AG10803 (cell line): ENCODE results near the gene PRPF19.

Source experiments
- DNase-seq: peaks from one replicate; pipeline ENCODE4 v3.0.0; 2010; ENCODE audit warnings: low read depth
- H3K4me3 ChIP-seq: 2 replicates; pipeline ENCODE4 v1.5.1; 2011; ENCODE audit warnings: mild to moderate bottlenecking, low read length, control low read depth
- TF ChIP-seq, protein P1 (sequence below): conservative IDR thresholded peaks from 2 replicates; pipeline ENCODE4 v1.5.1; 2011; ENCODE audit warnings: mild to moderate bottlenecking, low read length, control low read depth, inconsistent platforms

Gene PRPF19

GRCh38 chr11:60921777-60922335 is 15.5 kb upstream of the PRPF19 start:
- TF ChIP-seq, protein P1, sequence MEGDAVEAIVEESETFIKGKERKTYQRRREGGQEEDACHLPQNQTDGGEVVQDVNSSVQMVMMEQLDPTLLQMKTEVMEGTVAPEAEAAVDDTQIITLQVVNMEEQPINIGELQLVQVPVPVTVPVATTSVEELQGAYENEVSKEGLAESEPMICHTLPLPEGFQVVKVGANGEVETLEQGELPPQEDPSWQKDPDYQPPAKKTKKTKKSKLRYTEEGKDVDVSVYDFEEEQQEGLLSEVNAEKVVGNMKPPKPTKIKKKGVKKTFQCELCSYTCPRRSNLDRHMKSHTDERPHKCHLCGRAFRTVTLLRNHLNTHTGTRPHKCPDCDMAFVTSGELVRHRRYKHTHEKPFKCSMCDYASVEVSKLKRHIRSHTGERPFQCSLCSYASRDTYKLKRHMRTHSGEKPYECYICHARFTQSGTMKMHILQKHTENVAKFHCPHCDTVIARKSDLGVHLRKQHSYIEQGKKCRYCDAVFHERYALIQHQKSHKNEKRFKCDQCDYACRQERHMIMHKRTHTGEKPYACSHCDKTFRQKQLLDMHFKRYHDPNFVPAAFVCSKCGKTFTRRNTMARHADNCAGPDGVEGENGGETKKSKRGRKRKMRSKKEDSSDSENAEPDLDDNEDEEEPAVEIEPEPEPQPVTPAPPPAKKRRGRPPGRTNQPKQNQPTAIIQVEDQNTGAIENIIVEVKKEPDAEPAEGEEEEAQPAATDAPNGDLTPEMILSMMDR: no peak
- no peak overlapping the region for H3K4me3 ChIP-seq
- no peak for DNase-seq

GRCh38 chr11:60921259-60921658 is 14.9 kb upstream of the PRPF19 start:
- DNase-seq: no peak
- TF ChIP-seq, protein P1: no peak
- H3K4me3 ChIP-seq: no peak overlapping the region

GRCh38 chr11:60919956-60920355 is 13.6 kb upstream of the PRPF19 start:
- no peak for DNase-seq
- no peak overlapping the region for H3K4me3 ChIP-seq
- TF ChIP-seq, protein P1: no peak

GRCh38 chr11:60919320-60919719 is 12.9 kb upstream of the PRPF19 start:
- no peak for DNase-seq
- H3K4me3 ChIP-seq: no peak overlapping the region
- TF ChIP-seq, protein P1: no peak

GRCh38 chr11:60918939-60919265 is 12.5 kb upstream of the PRPF19 start:
- DNase-seq: no peak
- H3K4me3 ChIP-seq: no peak overlapping the region
- TF ChIP-seq, protein P1: no peak

DNA sequence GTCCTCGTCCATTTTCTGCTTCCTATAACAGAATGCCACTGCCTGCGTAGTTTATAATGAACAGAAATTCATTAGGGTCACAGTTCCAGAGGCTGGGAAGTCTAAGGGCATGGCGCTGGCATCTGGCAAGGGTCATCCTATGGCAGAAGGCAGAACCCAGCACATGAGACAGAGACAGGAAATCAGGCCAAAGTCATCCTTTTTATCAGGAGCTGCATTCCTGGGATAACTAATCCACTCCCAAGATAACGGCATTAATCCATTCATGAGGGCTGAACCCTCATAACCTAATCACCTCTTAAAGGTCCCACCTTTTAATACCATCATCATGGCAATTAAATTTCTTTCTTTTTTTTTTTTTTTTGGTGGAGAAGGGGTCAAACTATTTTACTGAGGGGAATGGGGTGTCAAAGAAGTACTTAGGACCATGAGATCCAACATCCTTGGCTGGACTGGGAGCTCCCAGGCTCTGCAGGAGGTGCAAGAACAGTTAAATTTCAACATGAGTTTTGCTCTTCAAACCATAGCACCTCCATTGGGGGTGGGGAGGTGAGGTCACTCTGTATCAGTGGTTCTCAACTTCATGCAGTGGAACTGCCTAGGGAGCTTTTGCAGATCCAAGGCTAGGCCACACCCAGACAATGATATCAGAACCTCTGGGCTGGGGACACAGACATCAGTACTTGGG is 12.0 kb upstream of the PRPF19 start:
- H3K4me3 ChIP-seq: no peak overlapping the region
- TF ChIP-seq, protein P1: no peak
- no peak for DNase-seq

DNA sequence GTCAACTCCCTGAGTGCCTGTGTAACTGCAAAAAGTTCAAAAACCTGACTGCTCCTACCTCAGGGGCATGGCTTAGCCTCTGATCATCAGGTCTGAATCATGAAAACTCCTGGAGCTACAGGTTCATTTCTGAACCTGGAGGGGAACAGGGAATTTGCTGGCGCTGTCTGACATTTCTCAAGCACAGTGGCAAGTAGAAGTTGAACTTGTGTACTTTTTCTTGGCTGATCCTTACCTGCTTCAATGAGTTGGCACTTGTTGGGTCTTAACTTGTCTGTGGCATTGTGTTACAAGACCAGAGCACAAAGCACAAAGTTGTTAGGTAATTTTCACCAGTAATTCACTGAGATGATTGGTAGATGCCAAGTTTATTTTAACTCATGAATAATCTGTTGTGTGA is 10.9 kb upstream of the PRPF19 start:
- TF ChIP-seq, protein P1: no peak
- no peak overlapping the region for H3K4me3 ChIP-seq
- DNase-seq: no peak
